HEK293T (cell line): ENCODE data around the gene SLC26A2.

Experiments used
- BHLHE40 ChIP-seq: fragments of 450-650 bp; IDR thresholded peaks from 2 replicates; pipeline ENCODE4 v1.6.1; 2016; ENCODE audit warnings: mild to moderate bottlenecking, moderate library complexity, borderline replicate concordance
- FOXA1 ChIP-seq: fragments of 450-650 bp; IDR thresholded peaks from 2 replicates; pipeline ENCODE4 v1.6.1; 2016; ENCODE audit warnings: mild to moderate bottlenecking
- FOXM1 ChIP-seq: fragments of 450-650 bp; IDR thresholded peaks from 2 replicates; pipeline ENCODE4 v1.6.1; 2017; ENCODE audit warnings: mild to moderate bottlenecking, borderline replicate concordance
- HDGF ChIP-seq: fragments of 450-650 bp; IDR thresholded peaks from 2 replicates; pipeline ENCODE4 v1.6.1; 2017; ENCODE audit warnings: antibody characterized with exemption, borderline replicate concordance
- LEF1 ChIP-seq: fragments of 450-650 bp; IDR thresholded peaks from 2 replicates; pipeline ENCODE4 v1.6.1; 2017; ENCODE audit warnings: mild to moderate bottlenecking, borderline replicate concordance
- PKNOX1 ChIP-seq: fragments of 450-650 bp; IDR thresholded peaks from 2 replicates; pipeline ENCODE4 v1.6.1; 2016
- SP1 ChIP-seq: fragments of 450-650 bp; IDR thresholded peaks from 2 replicates; pipeline ENCODE4 v1.6.1; 2017
- TARDBP ChIP-seq: fragments of 450-650 bp; IDR thresholded peaks from 2 replicates; pipeline ENCODE4 v1.6.1; 2016
- ZNF384 ChIP-seq: fragments of 450-650 bp; IDR thresholded peaks from 2 replicates; pipeline ENCODE4 v1.6.1; 2016

DNA sequence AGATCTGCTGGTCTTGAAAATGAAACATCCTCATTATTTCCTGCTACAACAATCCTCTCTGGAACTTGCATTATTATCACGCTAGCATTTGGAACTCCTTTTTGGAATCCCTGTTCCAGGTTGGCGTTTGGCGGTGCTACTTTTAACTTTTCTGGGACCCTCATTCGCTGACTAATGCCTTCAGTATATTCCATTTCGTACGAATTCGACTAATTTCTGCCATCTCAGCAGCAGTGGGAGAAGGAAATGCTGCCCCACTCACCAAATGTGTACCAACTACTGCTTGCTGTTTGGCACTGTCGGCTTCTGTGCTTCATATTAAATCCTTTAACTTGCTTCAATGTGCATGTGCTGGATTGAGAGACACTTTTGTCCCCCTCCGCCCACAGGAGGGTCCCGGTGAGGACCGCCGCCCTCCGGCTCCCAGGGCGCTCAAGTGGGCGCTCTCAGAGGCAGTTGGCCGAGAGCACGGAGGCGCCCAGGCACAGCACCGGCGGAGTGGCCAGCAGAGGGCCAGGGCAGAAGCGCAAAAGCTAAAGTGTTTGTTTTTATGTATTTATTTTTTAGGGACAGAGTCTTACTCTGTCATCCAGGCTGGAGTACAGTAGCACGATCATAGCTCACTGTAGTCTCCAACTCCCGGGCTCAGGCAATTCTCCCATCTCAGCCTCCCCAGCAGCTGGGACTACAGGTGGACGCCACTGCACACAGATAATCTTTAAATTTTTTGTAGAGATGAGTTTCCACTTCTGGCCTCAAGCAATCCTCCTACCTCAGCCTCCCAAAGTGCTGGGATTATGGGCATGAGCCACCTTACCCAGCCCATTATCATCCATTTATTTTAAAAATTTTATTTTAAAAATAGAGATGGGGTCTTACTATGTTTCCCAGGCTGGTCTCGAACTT is 27.9 kb upstream of the SLC26A2 start:
- no peak for TF ChIP-seq FOXM1
- no peak for TF ChIP-seq HDGF
- TF ChIP-seq FOXA1 = no peak
- TF ChIP-seq SP1 = no peak
- no peak for TF ChIP-seq LEF1
- no peak for TF ChIP-seq TARDBP
- no peak for TF ChIP-seq ZNF384
- no peak for TF ChIP-seq PKNOX1
- no peak for TF ChIP-seq BHLHE40
